DND-41 (cell line): Measurements from ENCODE around the gene ARHGEF16.

Experiments
- CTCF ChIP-seq: IDR thresholded peaks from 2 replicates; pipeline ENCODE4 v1.5.1; 2012; ENCODE audit warnings: borderline replicate concordance, low read length, moderate library complexity, mild to moderate bottlenecking; ENCODE audit not compliant: poor library complexity, severe bottlenecking; ENCODE audit errors: extremely low read depth
- EZH2 ChIP-seq: IDR thresholded peaks from 3 replicates; pipeline ENCODE4 v1.6.1; 2012; ENCODE audit warnings: borderline replicate concordance, low read depth, mild to moderate bottlenecking, moderate library complexity, low read length, inconsistent platforms; ENCODE audit not compliant: severe bottlenecking

GRCh38 chr1:3473381-3473844, 18.9 kb downstream of the ARHGEF16 start:
- TF ChIP-seq CTCF (no peak), EZH2 (no peak)
